HG03103 (cell line): ENCODE data around the gene SCAI.
"Not testable (repeated sequence)": the region's sequence is repeated elsewhere in the genome, so short reads cannot be mapped to it uniquely, and the experiment has no call there.

Experiments used
- ATAC-seq: cut with Tn5 transposase; IDR thresholded peaks from one replicate; pipeline ENCODE4 v1.9.1; 2021; ENCODE audit warnings: low read depth; ENCODE audit not compliant: unreplicated experiment

Gene SCAI

DNA sequence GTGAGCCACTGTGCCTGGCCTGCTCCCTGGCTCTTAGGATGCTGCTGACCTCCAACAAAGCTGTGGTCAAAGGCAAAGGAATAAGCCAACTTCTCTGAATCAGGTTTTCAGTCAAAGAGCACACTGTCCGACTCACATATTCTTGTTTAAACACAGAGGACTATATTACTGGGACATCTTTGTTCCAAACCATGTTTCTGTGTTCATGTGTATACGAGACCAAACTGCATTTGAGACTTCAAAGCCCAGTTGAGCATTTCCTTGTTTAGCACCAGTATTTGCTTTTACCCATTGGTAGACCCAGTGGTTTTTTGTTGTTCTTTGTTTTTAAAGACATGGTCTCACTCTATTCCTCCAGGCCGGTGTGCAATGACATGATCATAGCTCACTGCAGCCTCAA, 100.2 kb downstream of the SCAI start:
- ATAC-seq = no peak

GRCh38 chr9:125038166-125038565, 105.2 kb downstream of the SCAI start:
- ATAC-seq = no peak

DNA sequence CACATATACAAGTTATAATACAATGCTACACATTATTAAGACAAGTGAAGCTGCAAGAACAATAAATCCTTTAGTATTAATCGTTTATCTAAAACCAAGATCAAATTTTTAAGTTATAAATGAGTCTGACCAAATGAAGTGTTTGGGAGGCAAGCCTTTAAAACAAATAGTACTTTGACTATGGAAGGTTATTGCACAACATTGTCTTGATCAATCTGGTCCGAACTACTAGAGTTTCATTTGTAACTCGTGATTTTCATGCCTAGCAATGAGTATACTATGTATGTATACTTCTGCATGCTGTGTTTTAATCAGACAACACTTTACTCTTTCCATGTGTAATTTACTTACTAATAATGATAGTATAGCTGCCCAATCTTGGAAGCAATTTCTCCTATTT, 115.3 kb downstream of the SCAI start:
- no peak for ATAC-seq

DNA sequence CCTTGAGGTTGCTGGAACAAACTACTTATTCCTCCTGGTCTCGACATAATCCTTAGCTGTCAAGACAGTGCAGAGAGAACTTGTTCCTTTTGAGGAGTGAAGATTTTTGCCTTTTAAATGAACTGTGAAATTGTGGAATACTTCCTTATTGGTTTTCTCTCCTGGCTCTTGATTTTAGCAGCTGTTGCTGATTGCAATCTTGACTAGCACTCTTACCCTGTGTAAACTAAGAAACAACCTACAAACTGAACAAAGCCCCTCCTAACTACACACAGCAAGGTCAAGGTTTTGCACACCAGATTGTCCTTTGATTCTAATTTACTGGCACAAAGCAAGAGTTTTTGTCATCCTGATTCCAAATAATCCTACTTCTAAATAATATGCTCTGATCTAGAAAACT, 118.4 kb downstream of the SCAI start:
- ATAC-seq = no peak

GRCh38 chr9:125021069-125021468, 122.3 kb downstream of the SCAI start:
- no peak for ATAC-seq

DNA sequence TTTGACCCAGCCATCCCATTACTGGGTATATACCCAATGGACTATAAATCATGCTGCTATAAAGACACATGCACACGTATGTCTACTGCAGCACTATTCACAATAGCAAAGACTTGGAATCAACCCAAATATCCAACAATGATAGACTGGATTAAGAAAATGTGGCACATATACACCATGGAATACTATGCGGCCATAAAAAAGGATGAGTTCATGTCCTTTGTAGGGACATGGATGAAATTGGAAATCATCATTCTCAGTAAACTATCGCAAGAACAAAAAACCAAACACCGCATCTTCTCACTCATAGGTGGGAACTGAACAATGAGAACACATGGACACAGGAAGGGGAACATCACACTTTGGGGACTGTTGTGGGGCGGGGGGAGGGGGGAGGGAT, 127.7 kb downstream of the SCAI start:
- not testable (repeated sequence) for ATAC-seq

DNA sequence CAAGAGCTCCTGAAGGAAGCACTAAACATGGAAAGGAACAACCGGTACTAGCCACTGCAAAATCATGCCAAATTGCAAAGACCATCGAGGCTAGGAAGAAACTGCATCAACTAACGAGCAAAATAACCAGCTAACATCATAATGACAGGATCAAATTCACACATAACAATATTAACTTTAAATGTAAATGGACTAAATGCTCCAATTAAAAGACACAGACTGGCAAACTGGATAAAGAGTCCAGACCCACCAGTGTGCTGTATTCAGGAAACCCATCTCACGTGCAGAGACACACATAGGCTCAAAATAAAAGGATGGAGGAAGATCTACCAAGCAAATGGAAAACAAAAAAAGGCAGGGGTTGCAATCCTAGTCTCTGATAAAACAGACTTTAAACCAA, 131.3 kb downstream of the SCAI start:
- ATAC-seq = not testable (repeated sequence)

- no peak for ATAC-seq
These were observed 134.7 kb downstream of the SCAI start for GRCh38 chr9:125008599-125008998.

DNA sequence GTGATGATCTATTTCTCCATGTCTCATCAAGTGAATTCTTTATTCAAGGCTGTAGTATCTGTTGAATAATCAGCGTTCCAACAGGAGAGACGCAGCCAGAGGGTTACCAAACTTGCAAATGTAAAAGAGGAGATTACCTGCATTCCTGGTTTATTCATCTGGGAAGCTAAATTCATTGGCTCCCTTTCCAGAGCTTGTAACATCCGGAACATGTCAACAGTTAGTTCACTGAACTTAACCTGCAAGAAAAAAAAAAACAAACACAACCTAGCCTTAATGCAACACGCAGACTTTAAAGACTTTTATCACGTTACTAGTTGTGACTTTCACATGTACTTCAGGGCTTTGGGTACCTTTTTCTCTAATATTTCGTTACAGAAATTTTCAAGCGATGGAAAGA, 140.0 kb downstream of the SCAI start:
- no peak for ATAC-seq

DNA sequence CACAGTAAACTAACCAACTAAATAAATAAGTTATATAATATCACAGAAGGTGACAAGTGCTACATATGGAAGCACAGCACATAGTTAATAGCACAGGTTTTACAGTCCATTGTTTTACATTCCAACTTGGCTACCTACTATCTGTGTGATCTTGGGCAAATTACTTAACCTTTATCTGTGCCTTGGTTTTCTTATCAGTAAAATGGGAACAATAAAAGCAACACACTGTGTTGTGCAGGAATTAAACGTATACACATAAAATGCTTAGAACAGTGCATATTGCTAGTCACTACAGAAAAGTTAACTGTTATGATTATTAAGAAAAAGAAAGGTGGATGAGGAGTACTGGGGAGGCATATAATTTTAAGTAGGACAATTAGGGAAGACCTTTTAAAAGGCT, 159.6 kb downstream of the SCAI start:
- no peak for ATAC-seq

DNA sequence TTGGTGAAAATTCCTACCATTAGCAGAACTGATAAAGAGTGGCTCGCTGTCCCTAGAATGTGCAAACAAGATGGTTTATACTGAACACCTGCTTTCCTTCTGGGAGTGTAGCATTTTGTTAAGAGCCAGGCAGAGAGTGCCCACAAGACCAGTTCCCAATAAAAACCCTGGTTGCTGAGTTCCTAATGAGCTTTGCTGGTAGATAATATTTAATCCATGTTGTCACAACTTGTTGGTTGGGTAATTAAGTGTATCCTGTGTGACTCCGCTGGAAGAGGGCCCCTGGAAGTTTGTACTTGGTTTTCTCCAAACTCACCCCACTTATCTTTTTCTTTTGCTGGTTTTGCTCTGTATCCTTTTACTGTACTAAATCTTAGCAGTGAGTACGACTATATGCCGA, 162.9 kb downstream of the SCAI start:
- no peak for ATAC-seq

DNA sequence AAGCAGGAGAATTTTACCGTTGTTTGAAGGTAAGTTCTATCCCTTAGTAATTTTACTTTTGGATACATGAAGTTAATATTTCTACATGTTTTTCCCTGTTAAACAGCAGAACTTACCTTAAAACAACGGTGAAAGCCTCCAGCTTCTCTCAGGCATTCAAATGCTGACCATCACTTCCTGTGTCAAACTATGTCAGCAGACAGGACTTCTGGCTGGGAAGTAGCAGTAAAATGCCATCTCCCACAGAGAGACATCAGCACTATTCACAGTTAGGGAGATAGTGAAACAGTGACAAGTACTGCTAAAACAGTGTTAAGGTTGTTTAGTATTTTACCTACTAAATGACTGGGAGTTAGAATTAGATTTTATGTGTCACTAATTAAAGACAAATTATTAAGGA, 168.2 kb downstream of the SCAI start:
- ATAC-seq = no peak

DNA sequence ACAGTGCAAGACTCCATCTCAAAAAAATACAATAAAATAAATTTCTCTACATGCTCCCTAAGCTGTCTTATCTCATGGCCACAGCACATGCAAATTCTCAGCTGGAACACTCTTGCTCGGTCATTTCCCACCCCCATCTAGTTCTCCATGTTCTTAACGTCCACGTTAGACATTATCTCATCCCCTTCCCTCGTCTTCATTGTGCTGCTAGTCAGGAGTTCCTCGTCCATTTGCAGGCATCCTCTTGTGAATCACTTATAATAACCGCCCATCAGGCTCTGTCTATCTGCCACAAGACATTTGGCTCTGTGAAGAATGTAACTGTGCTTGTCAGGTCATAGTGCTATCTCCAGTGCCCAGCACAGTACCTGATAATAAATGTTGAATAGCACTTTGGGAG, 169.5 kb downstream of the SCAI start:
- ATAC-seq = no peak

DNA sequence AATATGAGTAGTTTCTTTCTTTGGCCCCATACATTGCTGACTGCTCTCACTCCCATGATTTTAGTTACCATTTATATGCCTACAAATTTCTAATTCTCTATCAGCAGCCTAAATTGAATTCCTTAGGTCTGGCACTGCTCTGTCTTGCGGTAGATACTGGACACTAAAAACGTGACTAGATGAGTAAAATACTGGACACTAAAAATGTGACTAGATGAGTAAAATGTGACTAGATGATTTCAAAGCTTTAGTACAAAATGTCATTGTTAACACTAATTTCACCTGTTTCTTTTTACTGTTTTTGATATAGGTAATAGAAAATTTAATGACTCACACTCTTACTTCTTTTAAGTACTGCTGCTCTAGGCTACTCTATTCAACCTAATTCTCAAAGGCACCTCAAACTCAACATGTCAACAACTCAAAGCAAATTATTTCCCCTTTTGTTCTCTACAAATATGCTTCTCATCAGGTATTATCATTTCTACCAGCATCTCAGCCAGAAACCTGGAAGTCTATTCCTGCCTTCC, 171.0 kb downstream of the SCAI start:
- no peak for ATAC-seq

- no peak for ATAC-seq
These were observed 173.9 kb downstream of the SCAI start for GRCh38 chr9:124969401-124969800.

DNA sequence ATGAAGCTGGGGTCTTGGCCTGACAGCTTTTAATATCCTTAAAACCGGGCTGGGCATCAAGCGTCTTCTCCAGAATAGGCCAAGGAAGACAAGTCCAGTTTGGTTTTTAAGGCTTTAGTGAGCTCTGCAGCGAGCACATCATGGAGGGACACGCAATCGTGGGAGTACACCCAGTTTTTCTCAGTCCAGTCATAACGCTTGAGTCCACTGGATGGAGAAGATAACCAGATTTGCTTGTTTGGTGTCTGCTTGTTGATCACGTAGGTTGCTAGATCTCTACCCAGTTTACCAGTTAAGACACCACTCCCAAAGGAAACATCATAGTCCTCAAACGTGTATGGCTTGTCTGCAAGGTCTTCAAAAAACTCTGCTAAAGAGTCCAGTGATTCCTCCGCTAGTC, 175.1 kb downstream of the SCAI start:
- no peak for ATAC-seq

GRCh38 chr9:124965775-124966568, 177.4 kb downstream of the SCAI start:
- ATAC-seq = not testable (repeated sequence)

DNA sequence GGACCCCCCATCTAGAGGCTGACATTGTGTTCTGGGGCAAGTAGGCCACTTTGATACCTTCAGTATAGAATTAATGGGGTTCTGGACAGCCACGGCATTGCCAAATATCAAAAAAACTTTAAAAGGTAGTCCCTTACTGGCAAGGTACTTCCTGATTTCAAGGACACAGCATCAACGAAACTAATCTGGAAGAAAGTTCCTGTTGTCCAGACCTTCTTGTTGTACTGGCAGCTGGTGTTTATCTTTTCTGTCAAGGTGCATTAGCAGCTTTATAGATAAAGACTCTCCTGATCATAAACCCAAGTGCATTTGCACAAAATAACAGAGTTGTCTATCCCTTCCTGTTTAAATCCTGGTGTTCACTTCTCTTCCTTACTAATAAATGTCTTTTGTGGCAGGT, 178.7 kb downstream of the SCAI start:
- no peak for ATAC-seq

DNA sequence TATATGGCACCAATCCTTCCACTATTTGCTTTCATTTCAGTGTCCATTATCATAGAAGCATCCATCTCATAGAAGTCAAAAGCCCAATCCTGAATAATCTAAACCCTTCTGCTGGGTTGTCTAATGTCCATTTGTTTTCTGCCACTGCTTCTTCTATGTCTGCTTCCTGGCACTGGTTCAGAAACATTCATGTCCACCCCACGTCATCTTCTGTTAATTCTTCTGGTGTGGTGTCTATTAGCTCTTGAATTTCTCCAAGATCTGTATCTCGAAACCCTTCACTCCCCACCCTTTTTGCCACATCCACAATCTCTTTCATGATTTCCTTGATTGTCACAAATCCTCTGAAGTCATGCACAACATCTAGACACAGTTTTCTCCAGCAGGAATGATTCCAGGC, 179.3 kb downstream of the SCAI start:
- no peak for ATAC-seq

DNA sequence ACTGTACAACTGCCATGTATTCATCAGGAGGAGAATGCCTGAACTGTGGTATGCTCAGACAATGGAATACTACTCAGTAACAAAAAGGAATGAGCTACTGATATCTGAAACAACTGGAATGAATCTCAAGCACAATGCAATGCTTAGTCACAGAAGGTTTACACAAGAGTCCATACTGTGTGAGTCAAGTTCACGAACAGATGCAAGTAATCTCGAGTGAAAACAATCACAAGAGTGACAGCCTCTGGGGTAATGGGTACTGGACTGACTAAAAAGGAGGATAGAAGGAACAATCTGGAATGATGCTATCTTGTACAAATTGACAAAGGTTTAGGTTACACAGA, 182.9 kb downstream of the SCAI start:
- ATAC-seq = no peak

DNA sequence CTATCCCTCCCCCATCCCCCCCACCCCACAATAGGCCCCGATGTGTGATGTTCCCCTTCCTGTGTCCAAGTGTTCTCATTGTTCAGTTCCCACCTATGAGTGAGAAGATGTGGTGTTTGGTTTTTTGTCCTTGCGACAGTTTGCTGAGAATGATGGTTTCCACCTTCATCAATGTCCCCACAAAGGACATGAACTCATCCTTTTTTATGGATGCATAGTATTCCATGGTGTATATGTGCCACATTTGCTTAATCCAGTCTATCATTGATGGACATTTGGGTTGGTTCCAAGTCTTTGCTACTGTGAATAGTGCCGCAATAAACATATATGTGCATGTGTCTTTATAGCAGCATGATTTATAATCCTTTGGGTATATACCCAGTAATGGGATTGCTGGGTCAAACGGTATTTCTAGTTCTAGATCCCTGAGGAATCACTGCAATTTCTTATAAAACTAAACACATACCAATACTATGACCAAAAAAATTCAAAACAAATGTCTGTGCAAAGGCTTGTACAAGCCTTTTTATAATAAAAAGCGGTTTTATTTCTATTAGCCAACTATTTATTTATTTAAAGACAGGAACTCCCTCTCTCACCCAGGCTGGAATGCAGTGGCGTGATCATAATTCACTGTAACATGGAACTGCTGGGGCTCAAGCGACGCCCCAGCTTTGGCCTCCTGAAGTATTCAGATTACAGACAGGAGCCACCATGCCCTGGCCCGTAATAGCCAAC, 183.5 kb downstream of the SCAI start:
- not testable (repeated sequence) for ATAC-seq

GRCh38 chr9:124954255-124954654, 189.1 kb downstream of the SCAI start:
- no peak for ATAC-seq
